ENCODE data around the gene HRK.

GRCh38 chr12:116818341-116818856 lies 62.8 kb downstream of the HRK start:
- TF ChIP-seq, protein P1, sequence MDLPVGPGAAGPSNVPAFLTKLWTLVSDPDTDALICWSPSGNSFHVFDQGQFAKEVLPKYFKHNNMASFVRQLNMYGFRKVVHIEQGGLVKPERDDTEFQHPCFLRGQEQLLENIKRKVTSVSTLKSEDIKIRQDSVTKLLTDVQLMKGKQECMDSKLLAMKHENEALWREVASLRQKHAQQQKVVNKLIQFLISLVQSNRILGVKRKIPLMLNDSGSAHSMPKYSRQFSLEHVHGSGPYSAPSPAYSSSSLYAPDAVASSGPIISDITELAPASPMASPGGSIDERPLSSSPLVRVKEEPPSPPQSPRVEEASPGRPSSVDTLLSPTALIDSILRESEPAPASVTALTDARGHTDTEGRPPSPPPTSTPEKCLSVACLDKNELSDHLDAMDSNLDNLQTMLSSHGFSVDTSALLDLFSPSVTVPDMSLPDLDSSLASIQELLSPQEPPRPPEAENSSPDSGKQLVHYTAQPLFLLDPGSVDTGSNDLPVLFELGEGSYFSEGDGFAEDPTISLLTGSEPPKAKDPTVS (IDR thresholded peaks at IDR 0.05; ENCODE audit: low read depth, low read length), result no peak
- TF ChIP-seq CEBPB (IDR thresholded peaks at IDR 0.05; ENCODE audit: borderline replicate concordance in 1 of 2, low read depth in 2 of 2, low read length in 2 of 2), result no peak
- TF ChIP-seq POLR2A (IDR thresholded peaks at IDR 0.05; ENCODE audit: low read depth, low read length), result no peak
- TF ChIP-seq, protein P2, sequence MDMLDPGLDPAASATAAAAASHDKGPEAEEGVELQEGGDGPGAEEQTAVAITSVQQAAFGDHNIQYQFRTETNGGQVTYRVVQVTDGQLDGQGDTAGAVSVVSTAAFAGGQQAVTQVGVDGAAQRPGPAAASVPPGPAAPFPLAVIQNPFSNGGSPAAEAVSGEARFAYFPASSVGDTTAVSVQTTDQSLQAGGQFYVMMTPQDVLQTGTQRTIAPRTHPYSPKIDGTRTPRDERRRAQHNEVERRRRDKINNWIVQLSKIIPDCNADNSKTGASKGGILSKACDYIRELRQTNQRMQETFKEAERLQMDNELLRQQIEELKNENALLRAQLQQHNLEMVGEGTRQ (IDR thresholded peaks at IDR 0.05; ENCODE audit: borderline replicate concordance, low read depth, low read length), result no peak
- no peak for TF ChIP-seq BHLHE40 (IDR thresholded peaks at IDR 0.05; ENCODE audit: borderline replicate concordance in 1 of 2, low read depth in 2 of 2, low read length in 1 of 2)
- TF ChIP-seq HCFC1 (IDR thresholded peaks at IDR 0.05; ENCODE audit: low read length), result no peak
- no peak for TF ChIP-seq NBN (IDR thresholded peaks at IDR 0.05)
- TF ChIP-seq POLR2AphosphoS5 (IDR thresholded peaks at IDR 0.05; ENCODE audit: low read length), result no peak
- TF ChIP-seq CTCF (IDR thresholded peaks at IDR 0.05 in 2 of 3, conservative IDR thresholded peaks at IDR 0.05 in 1 of 3; ENCODE audit: control insufficient read depth in 2 of 3, extremely low read depth in 1 of 3, insufficient read depth in 1 of 3, low read depth in 3 of 3, low read length in 3 of 3), result no peak
- TF ChIP-seq, protein P3, sequence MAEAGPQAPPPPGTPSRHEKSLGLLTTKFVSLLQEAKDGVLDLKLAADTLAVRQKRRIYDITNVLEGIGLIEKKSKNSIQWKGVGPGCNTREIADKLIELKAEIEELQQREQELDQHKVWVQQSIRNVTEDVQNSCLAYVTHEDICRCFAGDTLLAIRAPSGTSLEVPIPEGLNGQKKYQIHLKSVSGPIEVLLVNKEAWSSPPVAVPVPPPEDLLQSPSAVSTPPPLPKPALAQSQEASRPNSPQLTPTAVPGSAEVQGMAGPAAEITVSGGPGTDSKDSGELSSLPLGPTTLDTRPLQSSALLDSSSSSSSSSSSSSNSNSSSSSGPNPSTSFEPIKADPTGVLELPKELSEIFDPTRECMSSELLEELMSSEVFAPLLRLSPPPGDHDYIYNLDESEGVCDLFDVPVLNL (IDR thresholded peaks at IDR 0.05; ENCODE audit: low read depth, low read length), result no peak
- TF ChIP-seq, protein P4, sequence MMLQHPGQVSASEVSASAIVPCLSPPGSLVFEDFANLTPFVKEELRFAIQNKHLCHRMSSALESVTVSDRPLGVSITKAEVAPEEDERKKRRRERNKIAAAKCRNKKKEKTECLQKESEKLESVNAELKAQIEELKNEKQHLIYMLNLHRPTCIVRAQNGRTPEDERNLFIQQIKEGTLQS (IDR thresholded peaks at IDR 0.05; ENCODE audit: borderline replicate concordance, extremely low read depth, low read depth, low read length), result no peak
- TF ChIP-seq RFX5 (IDR thresholded peaks at IDR 0.05; ENCODE audit: low read depth, low read length), result no peak
- no peak for TF ChIP-seq EZH2 (IDR thresholded peaks at IDR 0.05; ENCODE audit: borderline replicate concordance, control insufficient read depth, low read depth, low read length)
- TF ChIP-seq NFIC (IDR thresholded peaks at IDR 0.05; ENCODE audit: low read depth, low read length), result no peak

Measured in GM12878 (cell line).